ENCODE data around the gene ZFPL1.

ZFPL1 gene

DNA sequence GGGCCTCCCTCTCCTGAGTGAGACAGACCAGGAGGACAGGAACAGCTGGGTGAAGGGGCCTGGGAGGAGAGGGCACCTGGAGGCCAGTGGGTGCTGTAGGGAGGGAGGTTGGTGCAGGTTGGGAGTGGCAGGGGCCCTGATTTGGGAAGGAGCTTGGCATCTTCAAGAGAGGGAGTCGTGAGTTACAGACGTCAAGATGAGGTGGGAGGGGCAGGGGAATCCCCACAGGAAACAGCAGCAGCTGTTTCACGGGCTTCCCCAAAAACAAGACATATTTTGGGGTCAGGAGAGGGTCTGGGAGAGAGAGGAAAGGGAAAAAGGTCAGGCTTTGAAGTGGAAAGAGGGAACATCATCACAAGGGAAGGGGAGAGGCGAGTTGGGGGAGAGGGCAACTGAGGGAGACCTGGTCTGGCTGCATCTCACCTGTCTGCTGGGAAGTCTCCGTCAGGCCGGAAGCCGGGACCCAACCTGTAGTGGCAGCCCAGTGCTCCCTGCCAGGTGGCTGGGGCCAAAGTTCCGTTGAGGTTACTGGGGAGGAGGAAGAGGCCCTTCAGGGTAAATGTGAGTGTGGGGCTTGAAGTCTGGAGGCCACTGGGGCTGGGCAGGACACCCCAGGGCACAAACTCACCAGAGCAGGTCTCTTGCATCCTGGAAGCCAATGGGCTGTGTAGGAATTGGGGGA is 30.1 kb upstream of the ZFPL1 start:
- DNase-seq (ENCODE audit: low read depth in 2 of 2): no peak
- TF ChIP-seq, protein P1, sequence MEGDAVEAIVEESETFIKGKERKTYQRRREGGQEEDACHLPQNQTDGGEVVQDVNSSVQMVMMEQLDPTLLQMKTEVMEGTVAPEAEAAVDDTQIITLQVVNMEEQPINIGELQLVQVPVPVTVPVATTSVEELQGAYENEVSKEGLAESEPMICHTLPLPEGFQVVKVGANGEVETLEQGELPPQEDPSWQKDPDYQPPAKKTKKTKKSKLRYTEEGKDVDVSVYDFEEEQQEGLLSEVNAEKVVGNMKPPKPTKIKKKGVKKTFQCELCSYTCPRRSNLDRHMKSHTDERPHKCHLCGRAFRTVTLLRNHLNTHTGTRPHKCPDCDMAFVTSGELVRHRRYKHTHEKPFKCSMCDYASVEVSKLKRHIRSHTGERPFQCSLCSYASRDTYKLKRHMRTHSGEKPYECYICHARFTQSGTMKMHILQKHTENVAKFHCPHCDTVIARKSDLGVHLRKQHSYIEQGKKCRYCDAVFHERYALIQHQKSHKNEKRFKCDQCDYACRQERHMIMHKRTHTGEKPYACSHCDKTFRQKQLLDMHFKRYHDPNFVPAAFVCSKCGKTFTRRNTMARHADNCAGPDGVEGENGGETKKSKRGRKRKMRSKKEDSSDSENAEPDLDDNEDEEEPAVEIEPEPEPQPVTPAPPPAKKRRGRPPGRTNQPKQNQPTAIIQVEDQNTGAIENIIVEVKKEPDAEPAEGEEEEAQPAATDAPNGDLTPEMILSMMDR (IDR thresholded peaks at IDR 0.05; ENCODE audit: low read depth, low read length): no peak

DNA sequence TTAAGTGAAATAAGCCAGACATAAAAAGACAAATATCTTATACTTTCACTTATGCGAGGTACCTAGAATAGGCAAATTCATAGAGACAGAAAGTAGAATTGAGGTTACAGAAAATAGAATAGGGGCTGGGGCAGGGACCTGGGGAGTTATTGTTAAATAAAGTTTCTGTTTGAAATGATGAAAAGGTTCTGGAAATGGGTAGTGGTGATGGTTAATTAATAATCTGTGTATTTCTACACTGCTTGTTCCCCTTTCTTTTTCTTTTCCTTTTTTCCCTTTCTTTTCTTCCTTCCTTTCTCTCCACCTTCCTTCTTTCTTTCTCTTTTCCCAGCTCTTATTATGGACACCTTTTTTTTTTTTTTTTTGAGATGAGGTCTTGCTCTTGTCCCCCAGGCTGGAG is 28.5 kb upstream of the ZFPL1 start:
- no peak for DNase-seq (ENCODE audit: low read depth in 2 of 2)
- H3K4me3 ChIP-seq (replicated peaks in 1 of 2; ENCODE audit: low read depth in 2 of 2, low read length in 2 of 2): no peak overlapping the region
- TF ChIP-seq, protein P1 (IDR thresholded peaks at IDR 0.05; ENCODE audit: low read depth, low read length): no peak

More for the DNA sequence above, 30.1 kb upstream of the ZFPL1 start:
- H3K4me3 ChIP-seq (replicated peaks in 1 of 2; ENCODE audit: low read depth in 2 of 2, low read length in 2 of 2): no peak overlapping the region

DNA sequence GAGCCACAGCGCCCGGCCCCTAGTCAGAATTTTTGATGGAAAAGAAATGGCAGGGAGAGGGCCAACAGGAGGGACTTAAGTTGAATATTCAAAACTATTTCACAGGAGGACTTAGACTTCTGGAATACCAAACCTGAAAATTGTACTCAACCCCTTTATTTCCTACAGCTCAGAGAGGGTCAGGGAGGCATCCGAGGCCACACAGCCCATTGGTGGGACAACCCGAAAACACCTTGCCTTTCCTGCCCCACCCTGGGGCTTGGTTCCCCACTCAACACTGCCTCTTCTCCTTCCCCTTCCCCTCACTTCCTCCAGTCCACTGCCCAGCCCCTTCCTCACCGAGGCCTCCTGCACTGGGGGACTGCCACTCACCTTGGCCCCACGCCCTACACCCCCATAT is 27.0 kb upstream of the ZFPL1 start:
- no peak for DNase-seq (ENCODE audit: low read depth in 2 of 2)
- TF ChIP-seq, protein P1 (IDR thresholded peaks at IDR 0.05; ENCODE audit: low read depth, low read length): no peak
- no peak overlapping the region for H3K4me3 ChIP-seq (replicated peaks in 1 of 2; ENCODE audit: low read depth in 2 of 2, low read length in 2 of 2)

DNA sequence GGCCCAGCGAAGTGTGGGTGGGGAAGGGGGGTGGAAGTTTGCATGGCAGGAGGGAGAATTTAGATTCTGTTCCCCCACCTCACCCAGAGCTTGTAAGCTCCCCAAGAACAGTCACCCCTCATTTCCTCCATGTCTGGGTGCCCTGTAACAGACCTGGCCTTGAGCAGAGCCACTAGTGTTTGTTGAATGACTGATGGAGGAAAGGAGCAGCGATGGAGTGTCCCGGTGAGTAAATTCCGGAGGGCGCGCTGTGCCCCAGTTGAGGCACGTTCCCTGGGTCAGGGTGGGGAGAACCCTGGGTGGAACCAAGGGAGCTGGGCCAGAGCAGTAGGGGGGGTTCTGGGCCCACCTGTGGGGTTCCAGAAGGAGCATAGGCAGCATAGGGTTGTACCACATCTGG is 26.5 kb upstream of the ZFPL1 start:
- TF ChIP-seq, protein P1 (IDR thresholded peaks at IDR 0.05; ENCODE audit: low read depth, low read length): no peak
- DNase-seq (ENCODE audit: low read depth in 2 of 2): no peak
- H3K4me3 ChIP-seq (replicated peaks in 1 of 2; ENCODE audit: low read depth in 2 of 2, low read length in 2 of 2): no peak overlapping the region

DNA sequence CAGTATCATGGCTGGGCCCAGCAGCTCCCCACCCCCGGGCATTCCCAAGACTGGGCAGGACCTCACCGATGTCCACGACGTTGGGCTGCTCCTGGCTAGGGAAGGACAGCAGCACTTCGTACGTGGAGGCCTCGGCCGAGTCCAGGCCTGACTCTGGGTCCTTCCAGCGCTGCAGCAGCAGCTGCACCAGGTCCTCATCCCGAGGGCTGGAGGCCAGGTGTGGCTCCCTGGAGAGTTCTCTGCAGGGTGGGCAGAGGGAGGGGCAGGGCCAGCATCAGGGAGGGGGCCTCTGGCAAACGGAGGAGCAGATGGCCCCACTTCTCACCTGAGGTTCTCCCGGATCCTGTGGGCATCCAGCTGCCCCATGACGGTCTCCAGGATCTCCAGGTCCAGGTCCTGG is 26.0 kb upstream of the ZFPL1 start:
- H3K4me3 ChIP-seq (replicated peaks in 1 of 2; ENCODE audit: low read depth in 2 of 2, low read length in 2 of 2): no peak overlapping the region
- no peak for DNase-seq (ENCODE audit: low read depth in 2 of 2)
- TF ChIP-seq, protein P1 (IDR thresholded peaks at IDR 0.05; ENCODE audit: low read depth, low read length): no peak

DNA sequence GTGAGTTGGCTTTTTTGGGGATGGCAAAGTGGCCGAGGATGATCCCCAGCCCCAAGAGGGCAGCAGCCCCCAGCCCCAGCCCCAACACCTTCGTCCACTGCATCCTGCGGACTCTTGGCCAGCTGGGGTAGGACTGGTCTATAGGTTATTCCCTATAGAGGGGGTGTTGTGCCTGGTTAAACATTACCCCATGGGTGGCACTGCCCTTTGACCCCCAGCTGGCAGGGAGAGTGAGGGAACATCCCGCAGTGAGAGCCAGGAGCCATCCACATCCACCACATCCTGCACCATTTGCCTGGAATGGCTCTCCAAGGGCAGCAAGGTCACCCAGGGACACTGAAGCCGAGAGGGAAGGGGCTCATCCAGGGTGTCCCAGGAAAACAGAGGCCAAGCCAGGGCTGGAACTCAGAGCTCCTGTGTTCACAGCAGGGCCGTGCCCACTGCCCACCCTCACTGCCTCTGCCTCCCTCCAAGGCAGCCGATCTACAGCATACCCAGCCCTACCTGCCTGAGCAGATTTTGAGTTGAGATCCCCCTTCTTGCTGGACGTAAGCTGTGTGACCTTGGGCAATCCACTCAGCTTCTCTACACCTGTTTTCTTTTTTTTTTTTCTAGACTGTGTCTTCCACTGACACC is 25.5 kb upstream of the ZFPL1 start, which contains the start of gene NAALADL1:
Gene NAALADL1, minus strand, starts transcription at position 135 of the 636 bp plus-strand sequence. Its CDS starts 32 bp downstream, at position 103.
- TF ChIP-seq, protein P1 (IDR thresholded peaks at IDR 0.05; ENCODE audit: low read depth, low read length): no peak
- H3K4me3 ChIP-seq (replicated peaks in 1 of 2; ENCODE audit: low read depth in 2 of 2, low read length in 2 of 2): no peak within 1 kb of the TSS

More for the DNA sequence above, 25.5 kb upstream of the ZFPL1 start, which contains the start of gene NAALADL1:
- DNase-seq (ENCODE audit: low read depth in 2 of 2): no peak
